GM12801 (cell line): ENCODE results near the gene TCF4.

Experiments
- TF ChIP-seq, protein P1 (sequence below): IDR thresholded peaks from one replicate; pipeline ENCODE4 v1.5.1; 2011; ENCODE audit warnings: control low read depth; ENCODE audit not compliant: insufficient read length; ENCODE audit errors: extremely low read depth

Gene TCF4

DNA sequence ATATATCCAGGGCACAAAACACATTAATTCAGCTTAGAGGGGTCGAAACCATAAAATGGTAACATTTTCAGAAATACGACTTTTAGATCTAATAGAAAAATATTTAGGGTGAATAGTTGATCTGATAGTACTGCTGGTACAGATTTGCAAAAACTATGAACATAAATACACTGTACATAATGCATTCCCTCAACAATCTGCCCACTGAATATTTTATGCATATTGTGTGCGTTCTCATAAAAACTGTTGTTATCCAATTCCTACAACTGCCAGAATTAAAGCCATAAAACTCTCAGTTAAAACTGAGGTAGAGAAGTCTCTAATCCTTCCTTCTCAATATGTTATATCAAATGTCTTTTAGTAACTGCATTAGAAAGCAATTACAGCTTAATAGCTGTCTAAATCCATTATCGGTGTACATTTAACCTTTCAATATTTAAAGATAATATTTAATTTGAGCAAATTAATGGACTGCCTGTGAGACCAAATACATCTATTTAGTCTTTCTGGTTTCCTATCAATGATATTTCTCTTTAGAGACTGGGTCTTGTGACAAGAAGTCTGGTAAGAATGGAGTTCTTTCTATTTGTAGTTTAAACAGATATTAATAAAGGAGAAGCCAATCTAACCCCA is 32.5 kb downstream of the TCF4 start:
- TF ChIP-seq, protein P1, sequence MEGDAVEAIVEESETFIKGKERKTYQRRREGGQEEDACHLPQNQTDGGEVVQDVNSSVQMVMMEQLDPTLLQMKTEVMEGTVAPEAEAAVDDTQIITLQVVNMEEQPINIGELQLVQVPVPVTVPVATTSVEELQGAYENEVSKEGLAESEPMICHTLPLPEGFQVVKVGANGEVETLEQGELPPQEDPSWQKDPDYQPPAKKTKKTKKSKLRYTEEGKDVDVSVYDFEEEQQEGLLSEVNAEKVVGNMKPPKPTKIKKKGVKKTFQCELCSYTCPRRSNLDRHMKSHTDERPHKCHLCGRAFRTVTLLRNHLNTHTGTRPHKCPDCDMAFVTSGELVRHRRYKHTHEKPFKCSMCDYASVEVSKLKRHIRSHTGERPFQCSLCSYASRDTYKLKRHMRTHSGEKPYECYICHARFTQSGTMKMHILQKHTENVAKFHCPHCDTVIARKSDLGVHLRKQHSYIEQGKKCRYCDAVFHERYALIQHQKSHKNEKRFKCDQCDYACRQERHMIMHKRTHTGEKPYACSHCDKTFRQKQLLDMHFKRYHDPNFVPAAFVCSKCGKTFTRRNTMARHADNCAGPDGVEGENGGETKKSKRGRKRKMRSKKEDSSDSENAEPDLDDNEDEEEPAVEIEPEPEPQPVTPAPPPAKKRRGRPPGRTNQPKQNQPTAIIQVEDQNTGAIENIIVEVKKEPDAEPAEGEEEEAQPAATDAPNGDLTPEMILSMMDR: no peak

DNA sequence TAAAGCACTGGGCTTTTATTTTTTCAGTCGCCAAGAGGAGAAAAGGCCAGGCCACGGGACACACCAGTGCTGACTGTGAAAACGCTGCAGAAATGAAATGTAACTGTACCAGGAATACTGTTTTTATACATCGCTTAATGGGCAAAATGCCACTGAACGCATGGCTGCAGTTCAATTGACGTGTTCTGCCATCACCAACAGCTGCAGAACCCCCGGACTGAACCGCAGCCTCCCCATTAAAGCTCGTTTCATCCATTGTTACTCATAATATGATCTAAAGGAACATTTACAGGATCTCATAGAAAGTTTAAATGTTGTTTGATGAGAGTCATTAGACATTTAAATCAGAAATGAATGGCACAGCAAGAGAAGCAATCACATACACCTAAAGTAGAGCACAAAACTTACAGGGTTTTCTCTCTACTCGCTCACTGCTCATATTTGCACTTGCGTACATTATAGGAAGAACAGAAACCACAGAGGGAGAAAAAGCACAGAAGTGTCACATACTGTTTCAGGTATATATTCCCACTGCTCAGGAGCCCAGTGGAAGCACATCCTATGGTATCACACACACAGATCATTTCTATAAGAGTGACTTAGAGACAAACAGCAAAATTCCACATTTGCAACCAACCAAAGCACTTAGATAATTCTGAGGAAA is 35.3 kb downstream of the TCF4 start:
- TF ChIP-seq, protein P1: no peak

DNA sequence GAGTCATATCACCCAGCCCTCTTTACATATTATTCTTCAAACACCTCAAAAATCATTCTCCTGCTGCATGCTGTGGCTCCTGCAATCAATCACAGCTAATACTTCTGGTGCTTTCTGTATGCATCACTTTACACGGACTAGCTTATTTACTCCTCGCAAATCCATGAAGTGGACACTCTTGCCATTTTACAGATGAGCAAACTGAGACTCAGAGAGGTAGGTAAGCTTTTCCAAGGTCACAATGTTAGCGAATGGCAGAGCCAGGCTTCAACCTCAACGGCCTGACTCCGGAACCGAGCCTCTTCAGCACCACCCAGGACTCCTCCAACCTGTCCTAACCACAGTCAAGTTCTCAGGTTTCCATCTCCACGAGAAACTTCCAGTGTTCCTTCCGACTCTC is 36.8 kb downstream of the TCF4 start:
- TF ChIP-seq, protein P1: no peak

DNA sequence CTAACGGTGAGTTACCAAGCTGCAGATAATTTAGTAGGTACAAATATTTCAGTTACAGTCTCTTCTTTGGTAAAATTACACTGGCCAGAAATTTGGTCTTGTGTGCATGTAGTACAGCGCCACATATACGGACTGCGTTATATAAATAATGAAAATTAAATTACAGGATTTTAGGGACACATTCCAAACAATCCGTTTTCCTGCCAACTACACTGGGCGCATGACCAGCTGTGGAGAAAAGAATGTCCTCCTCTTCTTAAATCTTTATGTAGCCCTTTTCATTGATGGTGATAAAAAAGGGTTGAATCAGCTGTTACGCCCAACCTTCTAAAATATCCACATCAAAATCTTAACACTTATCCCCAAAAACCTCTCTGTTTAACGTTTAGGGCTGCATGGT is 37.5 kb downstream of the TCF4 start:
- TF ChIP-seq, protein P1: no peak

DNA sequence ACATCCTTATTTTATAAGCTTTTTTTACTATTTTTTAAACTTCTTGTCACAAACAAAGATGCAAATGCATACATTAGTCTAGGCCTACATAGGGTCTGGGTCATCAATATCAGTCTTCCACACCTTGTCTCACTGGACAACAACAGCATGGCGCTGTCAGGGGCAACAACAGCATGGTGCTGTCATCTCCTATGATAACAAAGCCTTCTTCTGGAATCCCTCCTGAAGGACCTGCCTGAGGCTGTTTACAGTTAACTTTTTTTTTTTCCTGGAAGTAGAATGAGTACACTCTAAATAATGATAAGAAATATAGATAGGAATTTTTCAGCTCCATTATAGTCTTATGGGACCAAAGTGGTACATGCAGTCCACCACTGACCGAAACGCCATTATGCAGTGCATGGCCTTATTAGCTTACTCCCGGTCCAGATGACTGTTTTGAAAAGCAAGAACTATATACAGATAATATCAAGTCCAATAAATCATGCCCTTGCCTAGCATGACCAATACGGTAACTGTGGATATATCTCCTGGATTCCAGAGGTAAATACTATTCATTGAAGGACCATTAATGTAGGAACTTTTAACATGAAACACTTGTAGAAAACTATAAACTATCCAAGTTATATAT is 38.4 kb downstream of the TCF4 start:
- TF ChIP-seq, protein P1: no peak

DNA sequence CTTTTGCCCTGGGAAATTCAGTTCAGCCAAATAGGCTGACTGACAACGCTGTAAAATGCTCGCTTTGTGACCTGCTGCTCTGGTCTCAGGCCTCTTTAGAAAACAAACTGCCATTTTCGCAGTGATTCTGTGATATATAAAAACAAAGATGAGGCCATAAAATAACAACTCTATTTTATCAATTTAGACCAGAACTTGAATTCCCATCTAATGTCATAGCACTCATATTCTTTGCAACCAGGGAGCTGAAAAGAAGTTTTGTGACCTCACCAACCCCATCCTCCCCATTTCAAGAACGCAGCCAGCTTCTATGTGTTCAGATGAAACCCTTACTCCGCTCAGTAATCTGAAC is 40.3 kb downstream of the TCF4 start:
- TF ChIP-seq, protein P1: no peak

DNA sequence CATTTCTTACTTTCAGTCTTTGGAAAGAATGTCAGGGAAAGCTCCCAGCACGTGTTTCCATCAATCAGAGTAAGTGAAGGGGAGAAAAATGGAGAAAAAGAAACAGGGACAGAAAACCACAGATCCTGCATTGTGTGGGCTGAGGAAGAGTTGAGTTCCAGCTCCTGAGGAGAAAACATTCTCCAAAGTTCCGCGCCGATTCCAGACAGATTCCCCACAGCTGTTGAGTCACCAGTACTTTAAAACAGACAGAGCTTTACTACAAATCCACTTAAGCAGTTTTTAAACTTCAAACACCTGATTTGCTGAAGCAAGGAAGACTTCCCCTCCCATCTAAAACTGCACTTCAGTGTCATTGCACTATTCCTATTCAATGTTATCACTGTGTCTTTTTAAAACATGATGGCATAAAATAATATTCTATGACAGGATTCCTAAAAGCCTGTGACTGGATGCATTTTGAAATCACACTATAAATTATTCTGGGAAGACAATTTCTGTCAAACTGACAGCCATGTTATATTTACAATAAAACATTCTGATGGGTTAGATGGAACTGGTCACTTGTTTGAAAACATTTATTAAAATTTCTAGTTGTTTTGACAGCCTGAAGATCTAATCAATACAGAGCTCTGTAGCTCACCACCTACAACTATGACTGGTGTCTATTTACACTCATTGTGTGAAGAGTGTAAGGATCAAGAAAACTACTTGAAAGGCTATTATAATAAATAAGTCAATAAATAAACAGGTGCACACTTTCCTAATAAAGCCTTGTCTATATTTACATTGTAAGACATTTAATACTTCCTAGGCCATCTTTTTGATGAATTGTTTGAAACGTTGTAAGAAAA is 40.9 kb downstream of the TCF4 start:
- TF ChIP-seq, protein P1: no peak
